HepG2 (cell line): Measurements from ENCODE around the gene SLC39A1. TPM values are rescaled to one million over a fixed set of nuclear protein-coding genes. Genes with fewer than 3 reads are reported as not detected.

Experiments used
- ARID3A ChIP-seq: IDR thresholded peaks from 2 replicates; pipeline ENCODE4 v1.6.1; 2012; ENCODE audit warnings: low read depth, low read length, improper control_type of control experiment
- ARID4A ChIP-seq: sonication (generic); formaldehyde crosslinking; IDR thresholded peaks from 2 replicates; pipeline ENCODE4 v1.5.0; 2020; ENCODE audit warnings: mild to moderate bottlenecking, missing genetic modification reagents, borderline replicate concordance
- ATAD3A ChIP-seq: sonication (generic); formaldehyde crosslinking; IDR thresholded peaks from 2 replicates; pipeline ENCODE4 v1.4.0; 2020; ENCODE audit warnings: missing genetic modification reagents
- ATF7 ChIP-seq, 2 experiments: fragments of 450-650 bp in 1 of 2; sonication (generic) in 1 of 2; formaldehyde crosslinking in 1 of 2; IDR thresholded peaks; 2 replicates each; pipeline versions ENCODE4 v1.4.0 to v1.6.1; 2016 to 2020; ENCODE audit warnings: antibody characterized with exemption in 1 of 2, mild to moderate bottlenecking in 1 of 2, missing genetic modification reagents in 1 of 2
- CERS6 ChIP-seq: sonication (generic); formaldehyde crosslinking; IDR thresholded peaks from 2 replicates; pipeline ENCODE4 v1.5.0; 2020; ENCODE audit warnings: missing genetic modification reagents
- HDAC6 ChIP-seq: fragments of 200-600 bp; sonication (generic); IDR thresholded peaks from 2 replicates; pipeline ENCODE4 v1.7.0; 2017; ENCODE audit warnings: mild to moderate bottlenecking, antibody characterized with exemption, low read length, low read depth
- KDM4B ChIP-seq: sonication (generic); formaldehyde crosslinking; IDR thresholded peaks from 2 replicates; pipeline ENCODE4 v1.4.0; 2020; ENCODE audit warnings: missing genetic modification reagents
- KLF11 ChIP-seq: IDR thresholded peaks from 2 replicates; pipeline ENCODE4 v1.6.1; 2016; ENCODE audit warnings: missing compliant biosample characterization
- MIER2 ChIP-seq: IDR thresholded peaks from 2 replicates; pipeline ENCODE4 v1.6.1; 2016; ENCODE audit warnings: missing biosample characterization, missing genetic modification reagents
- MIER3 ChIP-seq: IDR thresholded peaks from 2 replicates; pipeline ENCODE4 v1.6.1; 2016; ENCODE audit warnings: missing compliant biosample characterization, borderline replicate concordance
- PITX1 ChIP-seq: sonication (generic); formaldehyde crosslinking; IDR thresholded peaks from 2 replicates; pipeline ENCODE4 v1.5.1; 2020; ENCODE audit warnings: mild to moderate bottlenecking, missing genetic modification reagents
- RARG ChIP-seq: sonication (generic); formaldehyde crosslinking; IDR thresholded peaks from 2 replicates; pipeline ENCODE4 v1.4.0; 2020; ENCODE audit warnings: low read depth, mild to moderate bottlenecking, missing genetic modification reagents
- RBM22 ChIP-seq: fragments of 200-400 bp; formaldehyde crosslinking; optimal IDR thresholded peaks from 2 replicates; pipeline ENCODE3; 2017; ENCODE audit warnings: mild to moderate bottlenecking, low read length, moderate library complexity
- SMAD1 ChIP-seq: sonication (generic); formaldehyde crosslinking; IDR thresholded peaks from 2 replicates; pipeline ENCODE4 v1.4.0; 2020; ENCODE audit warnings: missing genetic modification reagents, low read depth, mild to moderate bottlenecking, borderline replicate concordance
- ZNF180 ChIP-seq: sonication (generic); formaldehyde crosslinking; IDR thresholded peaks from 2 replicates; pipeline ENCODE4 v1.4.0; 2020; ENCODE audit warnings: low read depth, missing genetic modification reagents, borderline replicate concordance
- ZNF761 ChIP-seq: sonication (generic); formaldehyde crosslinking; conservative IDR thresholded peaks from 2 replicates; pipeline ENCODE4 v1.4.0; 2020; ENCODE audit warnings: mild to moderate bottlenecking, missing genetic modification reagents
- ZNF788 ChIP-seq: sonication (generic); formaldehyde crosslinking; IDR thresholded peaks from 2 replicates; pipeline ENCODE4 v1.5.0; 2020; ENCODE audit warnings: mild to moderate bottlenecking, missing genetic modification reagents, borderline replicate concordance
- ZNF850 ChIP-seq: sonication (generic); formaldehyde crosslinking; conservative IDR thresholded peaks from 2 replicates; pipeline ENCODE4 v1.9.0; 2021; ENCODE audit warnings: mild to moderate bottlenecking, missing genetic modification reagents
- polyA plus RNA-seq, 8 experiments: library from polyadenylated mRNA; depleted of rRNA in 3 of 8; stranded (reverse) in 7 of 8; unstranded in 1 of 8; fragments of >200 nt; fragmentation: Illumina TruSeq in 4 of 8; extraction: Trizol in 4 of 8; gene quantifications; 2 replicates each; pipeline versions ENCODE4 v1.2.1 to v1.2.3, GENCODE V29; 2011 to 2016; ENCODE audit warnings: low read depth in 4 of 8, missing spikeins in 1 of 8, mixed read lengths in 1 of 8; ENCODE audit not compliant: insufficient read depth in 1 of 8
- total RNA-seq, 5 experiments: library from RNA; depleted of rRNA; stranded (reverse); fragments of >200 nt; fragmentation: Illumina TruSeq; extraction: Trizol; gene quantifications; 2 replicates each; pipeline ENCODE4 v1.2.3, GENCODE V29; 2016; ENCODE audit warnings: low read depth in 1 of 5
- TF ChIP-seq, protein P1 (sequence below): sonication (generic); formaldehyde crosslinking; IDR thresholded peaks from 2 replicates; pipeline ENCODE4 v1.5.0; 2020; ENCODE audit warnings: missing genetic modification reagents, mild to moderate bottlenecking, borderline replicate concordance

SLC39A1 gene
- total and polyA plus RNA-seq, 2 of the 13 experiments (the other 11 are each of a cell fraction or from before 2014, with no cell fraction given) = 71.2 to 78.4 TPM

DNA sequence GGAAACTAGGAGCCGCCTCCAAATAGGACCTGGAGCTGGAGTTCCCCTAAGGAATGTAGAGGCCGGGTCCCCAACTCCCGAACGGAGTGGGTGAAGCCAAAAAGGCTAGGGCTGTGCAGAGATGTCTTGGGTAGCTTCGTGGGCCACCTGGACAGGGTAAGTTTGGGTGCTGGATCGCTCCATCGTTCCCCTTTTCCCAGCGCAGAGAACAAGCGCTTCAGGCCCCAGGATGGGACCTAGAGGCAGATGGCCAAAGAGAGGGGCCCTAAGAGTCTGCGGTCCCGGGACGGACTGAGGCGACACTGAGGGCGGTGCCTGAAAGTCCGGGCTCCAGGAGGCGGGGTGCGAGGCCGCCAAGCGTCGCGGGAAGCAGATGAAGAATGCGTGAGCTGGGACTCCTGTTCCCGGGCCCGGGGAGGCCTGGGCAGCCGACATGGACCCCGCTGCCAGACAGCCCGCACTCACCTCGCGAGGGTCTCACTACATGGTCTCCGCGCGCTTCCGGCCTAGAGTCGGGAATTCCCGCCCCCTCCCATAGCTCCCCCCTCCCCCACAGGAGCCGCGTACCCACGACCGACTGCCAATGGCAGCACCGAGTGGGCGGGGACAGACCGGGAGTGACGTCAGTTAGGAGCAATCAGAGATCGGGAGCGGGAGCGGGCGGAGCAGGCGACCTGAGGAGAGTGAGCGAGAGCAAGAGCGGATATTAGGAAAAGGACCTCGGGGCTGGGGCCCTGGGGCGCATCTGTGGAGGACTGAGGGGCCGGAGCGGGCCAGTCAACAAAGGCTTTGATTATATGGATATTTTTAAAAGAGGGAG lies at the start of gene SLC39A1 (continued):
- peak; percentile 75; the same call in 1 of the 2 replicates for TF ChIP-seq ARID4A (CRISPR knock-in tag)
- no peak for TF ChIP-seq SMAD1 (CRISPR knock-in tag)
- TF ChIP-seq HDAC6 = no peak
- TF ChIP-seq ATAD3A (CRISPR knock-in tag) = no peak
- TF ChIP-seq MIER3 = no peak; the same call in 1 of the 2 replicates
- TF ChIP-seq, protein P1, sequence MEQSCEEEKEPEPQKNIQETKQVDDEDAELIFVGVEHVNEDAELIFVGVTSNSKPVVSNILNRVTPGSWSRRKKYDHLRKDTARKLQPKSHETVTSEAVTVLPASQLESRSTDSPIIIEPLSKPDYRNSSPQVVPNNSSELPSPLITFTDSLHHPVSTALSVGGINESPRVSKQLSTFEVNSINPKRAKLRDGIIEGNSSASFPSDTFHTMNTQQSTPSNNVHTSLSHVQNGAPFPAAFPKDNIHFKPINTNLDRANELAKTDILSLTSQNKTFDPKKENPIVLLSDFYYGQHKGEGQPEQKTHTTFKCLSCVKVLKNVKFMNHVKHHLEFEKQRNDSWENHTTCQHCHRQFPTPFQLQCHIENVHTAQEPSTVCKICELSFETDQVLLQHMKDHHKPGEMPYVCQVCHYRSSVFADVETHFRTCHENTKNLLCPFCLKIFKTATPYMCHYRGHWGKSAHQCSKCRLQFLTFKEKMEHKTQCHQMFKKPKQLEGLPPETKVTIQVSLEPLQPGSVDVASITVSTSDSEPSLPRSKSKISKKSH (CRISPR knock-in tag) = no peak
- peak; percentile 73 for TF ChIP-seq ATF7 (IDR thresholded peaks at IDR 0.05)
- TF ChIP-seq ATF7 (CRISPR knock-in tag; IDR thresholded peaks at IDR 0.05) = peak; percentile 79; the same call in 1 of the 2 replicates
- no peak for TF ChIP-seq KLF11
- TF ChIP-seq ZNF180 (CRISPR knock-in tag) = no peak
- TF ChIP-seq RARG (CRISPR knock-in tag) = no peak
- TF ChIP-seq ZNF788 (CRISPR knock-in tag) = 0 out of 2 replicates have a peak, but pooled peaks have one; percentile 35
- TF ChIP-seq MIER2 (CRISPR knock-in tag) = no peak
- TF ChIP-seq ZNF761 (CRISPR knock-in tag) = 0 out of 2 replicates have a peak, but pooled peaks have one; percentile 31
- no peak for TF ChIP-seq ARID3A
- no peak for TF ChIP-seq PITX1 (CRISPR knock-in tag)
- no peak for TF ChIP-seq RBM22
- TF ChIP-seq CERS6 (CRISPR knock-in tag) = no peak
- TF ChIP-seq ZNF850 (CRISPR knock-in tag) = no peak
- no peak for TF ChIP-seq KDM4B
